Neural cell (in vitro differentiated cells): ENCODE data around the gene MAP2. TPM values are rescaled to one million over a fixed set of nuclear protein-coding genes. Genes with fewer than 3 reads are reported as not detected.

ENCODE experiments used
- H2AFZ ChIP-seq: fragments of 200-600, 300-800 bp; sonication (generic), shearing (Covaris generic); 2 replicates; pipeline ENCODE4 v1.6.0; 2014; ENCODE audit warnings: low read depth, mild to moderate bottlenecking, antibody characterized with exemption, low read length, moderate library complexity
- H3F3A ChIP-seq: fragments of 200-600 bp; shearing (Covaris generic); 2 replicates; pipeline ENCODE4 v1.6.1; 2016; ENCODE audit warnings: mild to moderate bottlenecking, moderate library complexity, mixed read lengths, antibody characterized with exemption, low read length; ENCODE audit not compliant: insufficient read depth, poor library complexity, severe bottlenecking
- H3K27ac ChIP-seq: fragments of 200-600, 300-800 bp; sonication (generic), shearing (Covaris generic); 2 replicates; pipeline ENCODE4 v1.5.1; 2014; ENCODE audit warnings: mild to moderate bottlenecking, low read length, moderate library complexity
- H3K27me3 ChIP-seq: fragments of 300-800, 200-600 bp; sonication (generic), shearing (Covaris generic); 2 replicates; pipeline ENCODE4 v1.6.0; 2014; ENCODE audit warnings: mild to moderate bottlenecking, low read depth, low read length, moderate library complexity; ENCODE audit not compliant: insufficient read depth
- H3K36me3 ChIP-seq: fragments of 300-800, 200-600 bp; sonication (generic), shearing (Covaris generic); 2 replicates; pipeline ENCODE4 v1.5.1; 2014; ENCODE audit warnings: mild to moderate bottlenecking, antibody characterized with exemption, low read length, moderate library complexity; ENCODE audit not compliant: insufficient read depth
- H3K4me2 ChIP-seq: fragments of 300-800, 200-600 bp; sonication (generic), shearing (Covaris generic); 2 replicates; pipeline ENCODE4 v1.6.0; 2014; ENCODE audit warnings: mild to moderate bottlenecking, low read length
- H3K4me3 ChIP-seq: fragments of 300-800, 200-600 bp; sonication (generic), shearing (Covaris generic); 2 replicates; pipeline ENCODE4 v1.5.1; 2014; ENCODE audit warnings: mild to moderate bottlenecking, low read length, moderate library complexity
- H3K79me2 ChIP-seq: fragments of 200-600 bp; shearing (Covaris generic); replicated peaks from 2 replicates; pipeline ENCODE4 v1.6.0; 2014; ENCODE audit warnings: mild to moderate bottlenecking, low read length, moderate library complexity; ENCODE audit not compliant: insufficient read depth
- H3K9ac ChIP-seq: fragments of 300-800, 200-600 bp; sonication (generic), shearing (Covaris generic); 2 replicates; pipeline ENCODE4 v1.6.1; 2016; ENCODE audit warnings: mild to moderate bottlenecking, low read length, mixed read lengths
- H3K9me2 ChIP-seq: fragments of 200-600 bp; shearing (Covaris generic); 2 replicates; pipeline ENCODE4 v1.6.1; 2016; ENCODE audit warnings: mild to moderate bottlenecking, low read length, mixed read lengths; ENCODE audit not compliant: insufficient read depth
- H3K9me3 ChIP-seq: fragments of 200-600, 300-800 bp; sonication (generic), shearing (Covaris generic); 2 replicates; pipeline ENCODE4 v1.6.1; 2016; ENCODE audit warnings: mild to moderate bottlenecking, mixed run types, low read length, moderate library complexity, mixed read lengths
- H4K20me1 ChIP-seq: fragments of 200-600 bp; shearing (Covaris generic); 2 replicates; pipeline ENCODE4 v1.6.1; 2016; ENCODE audit warnings: mild to moderate bottlenecking, mixed run types; ENCODE audit not compliant: insufficient read depth
- CTCF ChIP-seq: fragments of 450-650 bp; IDR thresholded peaks from 2 replicates; pipeline ENCODE4 v1.5.1; 2014; ENCODE audit warnings: antibody characterized with exemption, mild to moderate bottlenecking, moderate library complexity; ENCODE audit not compliant: poor library complexity, severe bottlenecking
- EP300 ChIP-seq: fragments of 450-650 bp; conservative IDR thresholded peaks from 2 replicates; pipeline ENCODE4 v1.6.1; 2014; ENCODE audit warnings: antibody characterized with exemption, mild to moderate bottlenecking, moderate library complexity; ENCODE audit not compliant: poor library complexity, severe bottlenecking
- EZH2 ChIP-seq: fragments of 200-600, 300-800 bp; shearing (Covaris generic), sonication (generic); IDR thresholded peaks from 2 replicates; pipeline ENCODE4 v1.6.1; 2014; ENCODE audit warnings: antibody characterized with exemption, low read length, borderline replicate concordance, mild to moderate bottlenecking; ENCODE audit not compliant: insufficient read depth, poor library complexity, severe bottlenecking
- MXI1 ChIP-seq: fragments of 450-650 bp; conservative IDR thresholded peaks from 2 replicates; pipeline ENCODE4 v1.6.1; 2014; ENCODE audit warnings: antibody characterized with exemption, mild to moderate bottlenecking; ENCODE audit not compliant: poor library complexity, severe bottlenecking
- POLR2AphosphoS5 ChIP-seq: IDR thresholded peaks from 2 replicates; pipeline ENCODE4 v1.6.1; 2012
- RAD21 ChIP-seq: fragments of 450-650 bp; conservative IDR thresholded peaks from 2 replicates; pipeline ENCODE4 v1.6.1; 2014; ENCODE audit warnings: antibody characterized with exemption, mild to moderate bottlenecking, moderate library complexity
- SMC3 ChIP-seq: fragments of 450-650 bp; conservative IDR thresholded peaks from 2 replicates; pipeline ENCODE4 v1.6.1; 2014; ENCODE audit warnings: antibody characterized with exemption, mild to moderate bottlenecking, moderate library complexity; ENCODE audit not compliant: poor library complexity
- TAF1 ChIP-seq: IDR thresholded peaks from 2 replicates; pipeline ENCODE4 v1.6.1; 2012; ENCODE audit warnings: low read depth
- polyA plus RNA-seq: library from polyadenylated mRNA; depleted of rRNA; stranded (reverse); fragments of >200 nt; gene quantifications from 2 replicates; pipeline ENCODE4 v1.2.3, GENCODE V29; 2014
- TF ChIP-seq, protein P1 (sequence below): IDR thresholded peaks from 2 replicates; pipeline ENCODE4 v1.6.1; 2012; ENCODE audit warnings: borderline replicate concordance

MAP2 gene
- polyA plus RNA-seq, 1 donor from 2014 or later = 450 TPM

- Histone ChIP-seq H3K4me2 (no peak overlapping the region), H3K4me3 (no peak overlapping the region), H3K9me3 (no peaks in the 10 kb centered on the region), H3K9me2 (no peaks in the 10 kb centered on the region), H3K27me3 (no peaks in the 10 kb centered on the region), H2AFZ (no peak overlapping the region), H3K27ac (no peak overlapping the region), H3K79me2 (peaks cover 77% of the 10 kb centered on the region), H3K36me3 (no peaks in the 10 kb centered on the region), H4K20me1 (no peaks in the 10 kb centered on the region), H3F3A (no peaks in the 10 kb centered on the region), H3K9ac (no peak overlapping the region)
- TF ChIP-seq, protein P1, sequence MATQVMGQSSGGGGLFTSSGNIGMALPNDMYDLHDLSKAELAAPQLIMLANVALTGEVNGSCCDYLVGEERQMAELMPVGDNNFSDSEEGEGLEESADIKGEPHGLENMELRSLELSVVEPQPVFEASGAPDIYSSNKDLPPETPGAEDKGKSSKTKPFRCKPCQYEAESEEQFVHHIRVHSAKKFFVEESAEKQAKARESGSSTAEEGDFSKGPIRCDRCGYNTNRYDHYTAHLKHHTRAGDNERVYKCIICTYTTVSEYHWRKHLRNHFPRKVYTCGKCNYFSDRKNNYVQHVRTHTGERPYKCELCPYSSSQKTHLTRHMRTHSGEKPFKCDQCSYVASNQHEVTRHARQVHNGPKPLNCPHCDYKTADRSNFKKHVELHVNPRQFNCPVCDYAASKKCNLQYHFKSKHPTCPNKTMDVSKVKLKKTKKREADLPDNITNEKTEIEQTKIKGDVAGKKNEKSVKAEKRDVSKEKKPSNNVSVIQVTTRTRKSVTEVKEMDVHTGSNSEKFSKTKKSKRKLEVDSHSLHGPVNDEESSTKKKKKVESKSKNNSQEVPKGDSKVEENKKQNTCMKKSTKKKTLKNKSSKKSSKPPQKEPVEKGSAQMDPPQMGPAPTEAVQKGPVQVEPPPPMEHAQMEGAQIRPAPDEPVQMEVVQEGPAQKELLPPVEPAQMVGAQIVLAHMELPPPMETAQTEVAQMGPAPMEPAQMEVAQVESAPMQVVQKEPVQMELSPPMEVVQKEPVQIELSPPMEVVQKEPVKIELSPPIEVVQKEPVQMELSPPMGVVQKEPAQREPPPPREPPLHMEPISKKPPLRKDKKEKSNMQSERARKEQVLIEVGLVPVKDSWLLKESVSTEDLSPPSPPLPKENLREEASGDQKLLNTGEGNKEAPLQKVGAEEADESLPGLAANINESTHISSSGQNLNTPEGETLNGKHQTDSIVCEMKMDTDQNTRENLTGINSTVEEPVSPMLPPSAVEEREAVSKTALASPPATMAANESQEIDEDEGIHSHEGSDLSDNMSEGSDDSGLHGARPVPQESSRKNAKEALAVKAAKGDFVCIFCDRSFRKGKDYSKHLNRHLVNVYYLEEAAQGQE = no peak
- no peak for TF ChIP-seq EZH2
- no peak for TF ChIP-seq SMC3
- no peak for TF ChIP-seq RAD21
- TF ChIP-seq POLR2AphosphoS5 = no peak
- TF ChIP-seq TAF1 = no peak
- no peak for TF ChIP-seq EP300
- no peak for TF ChIP-seq CTCF
- no peak for TF ChIP-seq MXI1
These were observed 81.6 kb downstream of the MAP2 start for GRCh38 chr2:209505410-209505809.

DNA sequence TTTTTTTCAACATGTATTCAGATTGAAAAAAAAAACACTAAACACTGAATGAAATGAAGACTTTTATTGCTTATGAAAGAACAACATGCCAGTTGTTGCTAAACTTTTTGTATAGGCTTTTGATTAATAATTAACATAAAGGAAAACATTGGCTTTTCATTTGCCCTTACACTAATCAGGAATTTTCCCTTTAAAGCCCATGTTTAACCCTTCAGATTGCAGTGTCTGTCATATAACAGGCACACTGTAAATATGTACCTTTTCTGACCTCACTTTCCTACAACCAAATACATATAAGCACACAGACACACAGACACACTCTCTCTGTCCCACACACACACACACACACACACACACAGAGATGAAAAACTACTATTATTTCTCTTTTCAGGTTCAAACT, 84.4 kb downstream of the MAP2 start:
- Histone ChIP-seq H3K9me2 (no peaks in the 10 kb centered on the region), H3F3A (no peaks in the 10 kb centered on the region), H2AFZ (no peak overlapping the region), H3K79me2 (peaks cover 56% of the 10 kb centered on the region), H3K4me3 (no peak overlapping the region), H3K27ac (no peak overlapping the region), H4K20me1 (no peaks in the 10 kb centered on the region), H3K27me3 (no peaks in the 10 kb centered on the region), H3K36me3 (no peaks in the 10 kb centered on the region), H3K9ac (no peak overlapping the region), H3K9me3 (no peaks in the 10 kb centered on the region), H3K4me2 (no peak overlapping the region)
- TF ChIP-seq SMC3 (no peak), EZH2 (no peak), TAF1 (no peak), EP300 (no peak), RAD21 (no peak), POLR2AphosphoS5 (no peak), MXI1 (no peak), CTCF (no peak)
- TF ChIP-seq, protein P1 = no peak
